ENCODE data around the gene PAX8.

The PAX8 gene

DNA sequence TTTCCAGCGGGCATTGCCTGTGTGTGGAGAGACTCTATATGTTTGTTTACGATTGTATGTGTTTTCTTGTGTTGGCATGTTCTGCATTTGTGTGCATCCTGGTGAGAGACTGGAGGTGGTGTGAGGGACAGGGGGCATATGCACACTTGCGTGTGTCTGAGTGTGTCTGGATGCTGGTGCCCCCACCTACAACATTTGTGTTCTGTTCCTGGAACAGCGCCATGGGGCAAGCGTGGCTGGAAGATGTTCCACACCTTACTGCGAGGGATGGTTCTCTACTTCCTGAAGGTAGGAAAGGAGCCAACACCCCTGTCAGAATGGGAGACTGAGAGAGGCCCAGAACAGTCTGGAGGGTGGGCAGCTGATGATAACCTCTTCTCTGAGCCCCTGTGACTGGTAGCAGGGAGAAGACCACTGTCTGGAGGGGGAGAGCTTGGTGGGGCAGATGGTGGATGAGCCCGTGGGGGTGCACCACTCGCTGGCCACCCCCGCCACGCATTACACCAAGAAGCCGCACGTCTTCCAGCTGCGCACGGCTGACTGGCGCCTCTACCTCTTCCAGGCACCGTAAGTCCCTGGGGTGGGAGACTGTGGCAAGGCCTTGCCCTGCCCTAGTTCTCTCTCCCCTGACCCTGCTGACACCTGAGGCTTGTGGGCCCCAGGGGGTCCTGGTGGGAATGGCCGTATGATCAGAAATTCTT is 81.2 kb downstream of the PAX8 start (continued):
- TF ChIP-seq, protein P1, sequence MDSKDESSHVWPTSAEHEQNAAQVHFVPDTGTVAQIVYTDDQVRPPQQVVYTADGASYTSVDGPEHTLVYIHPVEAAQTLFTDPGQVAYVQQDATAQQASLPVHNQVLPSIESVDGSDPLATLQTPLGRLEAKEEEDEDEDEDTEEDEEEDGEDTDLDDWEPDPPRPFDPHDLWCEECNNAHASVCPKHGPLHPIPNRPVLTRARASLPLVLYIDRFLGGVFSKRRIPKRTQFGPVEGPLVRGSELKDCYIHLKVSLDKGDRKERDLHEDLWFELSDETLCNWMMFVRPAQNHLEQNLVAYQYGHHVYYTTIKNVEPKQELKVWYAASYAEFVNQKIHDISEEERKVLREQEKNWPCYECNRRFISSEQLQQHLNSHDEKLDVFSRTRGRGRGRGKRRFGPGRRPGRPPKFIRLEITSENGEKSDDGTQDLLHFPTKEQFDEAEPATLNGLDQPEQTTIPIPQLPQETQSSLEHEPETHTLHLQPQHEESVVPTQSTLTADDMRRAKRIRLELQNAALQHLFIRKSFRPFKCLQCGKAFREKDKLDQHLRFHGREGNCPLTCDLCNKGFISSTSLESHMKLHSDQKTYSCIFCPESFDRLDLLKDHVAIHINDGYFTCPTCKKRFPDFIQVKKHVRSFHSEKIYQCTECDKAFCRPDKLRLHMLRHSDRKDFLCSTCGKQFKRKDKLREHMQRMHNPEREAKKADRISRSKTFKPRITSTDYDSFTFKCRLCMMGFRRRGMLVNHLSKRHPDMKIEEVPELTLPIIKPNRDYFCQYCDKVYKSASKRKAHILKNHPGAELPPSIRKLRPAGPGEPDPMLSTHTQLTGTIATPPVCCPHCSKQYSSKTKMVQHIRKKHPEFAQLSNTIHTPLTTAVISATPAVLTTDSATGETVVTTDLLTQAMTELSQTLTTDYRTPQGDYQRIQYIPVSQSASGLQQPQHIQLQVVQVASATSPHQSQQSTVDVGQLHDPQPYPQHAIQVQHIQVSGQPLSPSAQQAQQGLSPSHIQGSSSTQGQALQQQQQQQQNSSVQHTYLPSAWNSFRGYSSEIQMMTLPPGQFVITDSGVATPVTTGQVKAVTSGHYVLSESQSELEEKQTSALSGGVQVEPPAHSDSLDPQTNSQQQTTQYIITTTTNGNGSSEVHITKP (tag by site-specific recombination; IDR thresholded peaks at IDR 0.05): peak; percentile 62; the same call in 1 of the 2 replicates

DNA sequence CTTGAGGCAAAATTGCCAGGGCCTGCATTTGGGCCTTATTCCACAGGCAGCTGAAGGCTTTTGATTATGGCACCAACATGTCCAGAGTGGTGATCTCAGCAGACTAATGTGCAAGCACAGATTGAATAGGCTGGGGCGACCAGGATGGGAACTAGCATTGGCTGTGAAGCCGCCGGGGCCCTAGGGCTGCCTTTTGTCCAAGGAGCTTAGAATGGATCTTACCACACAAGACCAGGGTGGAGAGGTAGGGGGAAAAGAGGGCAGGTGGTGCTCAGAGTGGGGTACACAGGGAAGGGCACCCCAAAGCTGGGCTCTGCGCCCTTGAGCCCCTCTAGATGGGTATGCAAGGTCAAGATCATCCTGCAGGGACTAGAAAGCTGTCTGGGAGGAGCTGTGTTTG is 81.9 kb downstream of the PAX8 start:
- Histone ChIP-seq H3K36me3 (ENCODE audit: control insufficient read depth in 2 of 2, insufficient read depth in 1 of 2, low read length in 2 of 2) (no peaks in the 10 kb centered on the region), H3K4me3 (ENCODE audit: low read depth, low read length) (no peak overlapping the region), H3K27ac (ENCODE audit: extremely low read depth, low read depth, low read length) (no peak overlapping the region), H3K9me3 (ENCODE audit: control insufficient read depth, insufficient read depth, low read depth, low read length) (no peaks in the 10 kb centered on the region), H3K4me1 (ENCODE audit: control insufficient read depth, insufficient read depth, low read length) (no peaks in the 10 kb centered on the region)
- CTCF ChIA-PET: interaction anchor here (0.6 to 11.8 kb wide), 3 partner anchors 9 to 173 kb away, joined by 3 to 177 read pairs (median 3); no protein-coding TSS in a partner anchor
- POLR2A ChIA-PET: no interaction called here
- TF ChIP-seq ZNF423 (tag by site-specific recombination; IDR thresholded peaks at IDR 0.05) (no peak), ZNF777 (tag by site-specific recombination; IDR thresholded peaks at IDR 0.05; ENCODE audit: borderline replicate concordance) (no peak)

DNA sequence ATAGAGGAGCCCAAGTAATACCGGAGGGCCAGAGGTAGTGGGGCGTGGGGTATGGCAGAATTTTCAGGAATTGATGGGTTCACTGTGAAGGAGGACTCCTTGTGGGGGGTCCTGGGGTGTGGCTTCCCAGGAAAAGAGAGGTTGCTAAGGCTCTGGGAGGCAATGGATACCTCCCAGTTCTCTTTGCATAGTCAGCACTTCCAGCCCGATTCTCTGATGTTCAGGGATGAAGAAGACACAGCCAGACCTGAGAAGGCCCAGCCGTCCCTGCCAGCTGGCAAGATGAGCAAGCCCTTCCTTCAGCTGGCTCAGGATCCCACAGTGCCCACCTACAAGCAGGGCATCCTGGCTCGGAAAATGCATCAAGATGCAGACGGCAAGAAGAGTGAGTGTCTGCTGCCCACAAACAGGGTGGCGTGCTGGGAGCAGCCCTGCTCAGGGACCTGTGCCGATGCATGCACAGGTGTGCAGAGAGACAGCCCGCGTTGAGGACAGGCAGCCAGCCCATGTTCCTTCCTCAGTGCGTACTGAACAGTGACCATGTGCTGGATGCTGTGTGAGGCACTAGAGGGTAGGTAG is 82.7 kb downstream of the PAX8 start:
- TF ChIP-seq IKZF3 (tag by site-specific recombination; IDR thresholded peaks at IDR 0.05) (no peak), TCF7L2 (IDR thresholded peaks at IDR 0.05; ENCODE audit: borderline replicate concordance, low read depth, low read length) (no peak), ZBTB7A (tag by site-specific recombination; IDR thresholded peaks at IDR 0.05; ENCODE audit: low read depth) (no peak), ZNF548 (tag by site-specific recombination; IDR thresholded peaks at IDR 0.05) (no peak), ZNF600 (tag by site-specific recombination; IDR thresholded peaks at IDR 0.05) (no peak), ZNF610 (tag by site-specific recombination; IDR thresholded peaks at IDR 0.05; ENCODE audit: borderline replicate concordance) (no peak), ZIC2 (tag by site-specific recombination; IDR thresholded peaks at IDR 0.05) (no peak), ZNF777 (tag by site-specific recombination; IDR thresholded peaks at IDR 0.05; ENCODE audit: borderline replicate concordance) (no peak), ZNF514 (tag by site-specific recombination; IDR thresholded peaks at IDR 0.05) (no peak), ZNF354C (tag by site-specific recombination; IDR thresholded peaks at IDR 0.05; ENCODE audit: borderline replicate concordance, low read depth) (no peak), ZNF184 (tag by site-specific recombination; IDR thresholded peaks at IDR 0.05) (no peak), ZNF473 (tag by site-specific recombination; IDR thresholded peaks at IDR 0.05) (no peak), ZNF843 (tag by site-specific recombination; IDR thresholded peaks at IDR 0.05) (no peak), ZNF132 (tag by site-specific recombination; IDR thresholded peaks at IDR 0.05; ENCODE audit: borderline replicate concordance) (no peak), ZNF626 (tag by site-specific recombination; IDR thresholded peaks at IDR 0.05) (no peak)
- TF ChIP-seq, protein P2, sequence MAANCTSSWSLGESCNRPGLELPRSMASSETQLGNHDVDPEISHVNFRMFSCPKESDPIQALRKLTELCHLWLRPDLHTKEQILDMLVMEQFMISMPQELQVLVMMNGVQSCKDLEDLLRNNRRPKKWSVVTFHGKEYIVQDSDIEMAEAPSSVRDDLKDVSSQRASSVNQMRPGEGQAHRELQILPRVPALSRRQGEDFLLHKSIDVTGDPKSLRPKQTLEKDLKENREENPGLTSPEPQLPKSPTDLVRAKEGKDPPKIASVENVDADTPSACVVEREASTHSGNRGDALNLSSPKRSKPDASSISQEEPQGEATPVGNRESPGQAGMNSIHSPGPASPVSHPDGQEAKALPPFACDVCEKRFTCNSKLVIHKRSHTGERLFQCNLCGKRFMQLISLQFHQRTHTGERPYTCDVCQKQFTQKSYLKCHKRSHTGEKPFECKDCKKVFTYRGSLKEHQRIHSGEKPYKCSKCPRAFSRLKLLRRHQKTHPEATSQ (tag by site-specific recombination; IDR thresholded peaks at IDR 0.05): no peak
- TF ChIP-seq, protein P3, sequence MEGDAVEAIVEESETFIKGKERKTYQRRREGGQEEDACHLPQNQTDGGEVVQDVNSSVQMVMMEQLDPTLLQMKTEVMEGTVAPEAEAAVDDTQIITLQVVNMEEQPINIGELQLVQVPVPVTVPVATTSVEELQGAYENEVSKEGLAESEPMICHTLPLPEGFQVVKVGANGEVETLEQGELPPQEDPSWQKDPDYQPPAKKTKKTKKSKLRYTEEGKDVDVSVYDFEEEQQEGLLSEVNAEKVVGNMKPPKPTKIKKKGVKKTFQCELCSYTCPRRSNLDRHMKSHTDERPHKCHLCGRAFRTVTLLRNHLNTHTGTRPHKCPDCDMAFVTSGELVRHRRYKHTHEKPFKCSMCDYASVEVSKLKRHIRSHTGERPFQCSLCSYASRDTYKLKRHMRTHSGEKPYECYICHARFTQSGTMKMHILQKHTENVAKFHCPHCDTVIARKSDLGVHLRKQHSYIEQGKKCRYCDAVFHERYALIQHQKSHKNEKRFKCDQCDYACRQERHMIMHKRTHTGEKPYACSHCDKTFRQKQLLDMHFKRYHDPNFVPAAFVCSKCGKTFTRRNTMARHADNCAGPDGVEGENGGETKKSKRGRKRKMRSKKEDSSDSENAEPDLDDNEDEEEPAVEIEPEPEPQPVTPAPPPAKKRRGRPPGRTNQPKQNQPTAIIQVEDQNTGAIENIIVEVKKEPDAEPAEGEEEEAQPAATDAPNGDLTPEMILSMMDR (tag by site-specific recombination; IDR thresholded peaks at IDR 0.05): no peak
- Histone ChIP-seq H3K36me3 (ENCODE audit: control insufficient read depth in 2 of 2, insufficient read depth in 1 of 2, low read length in 2 of 2) (no peaks in the 10 kb centered on the region), H3K9me3 (ENCODE audit: control insufficient read depth, insufficient read depth, low read depth, low read length) (no peaks in the 10 kb centered on the region), H3K4me1 (ENCODE audit: control insufficient read depth, insufficient read depth, low read length) (no peaks in the 10 kb centered on the region), H3K27ac (ENCODE audit: extremely low read depth, low read depth, low read length) (no peak overlapping the region), H3K4me3 (ENCODE audit: low read depth, low read length) (no peak overlapping the region)
- POLR2A ChIA-PET: no interaction called here
- CTCF ChIA-PET: interaction anchor here (11.8 kb wide), 1 partner anchor 57 kb away, joined by 177 read pairs; no protein-coding TSS in a partner anchor
